ENCODE results near the gene DENR.
"Not testable (repeated sequence)": the region's sequence is repeated elsewhere in the genome, so short reads cannot be mapped to it uniquely, and the experiment has no call there.

The DENR gene

GRCh38 chr12:122740351-122740750 is 12.3 kb upstream of the DENR start:
- no peak for DNase-seq (ENCODE audit: low read depth)

GRCh38 chr12:122743895-122744525 is 8.6 kb upstream of the DENR start:
- DNase-seq (ENCODE audit: low read depth) = no peak

DNA sequence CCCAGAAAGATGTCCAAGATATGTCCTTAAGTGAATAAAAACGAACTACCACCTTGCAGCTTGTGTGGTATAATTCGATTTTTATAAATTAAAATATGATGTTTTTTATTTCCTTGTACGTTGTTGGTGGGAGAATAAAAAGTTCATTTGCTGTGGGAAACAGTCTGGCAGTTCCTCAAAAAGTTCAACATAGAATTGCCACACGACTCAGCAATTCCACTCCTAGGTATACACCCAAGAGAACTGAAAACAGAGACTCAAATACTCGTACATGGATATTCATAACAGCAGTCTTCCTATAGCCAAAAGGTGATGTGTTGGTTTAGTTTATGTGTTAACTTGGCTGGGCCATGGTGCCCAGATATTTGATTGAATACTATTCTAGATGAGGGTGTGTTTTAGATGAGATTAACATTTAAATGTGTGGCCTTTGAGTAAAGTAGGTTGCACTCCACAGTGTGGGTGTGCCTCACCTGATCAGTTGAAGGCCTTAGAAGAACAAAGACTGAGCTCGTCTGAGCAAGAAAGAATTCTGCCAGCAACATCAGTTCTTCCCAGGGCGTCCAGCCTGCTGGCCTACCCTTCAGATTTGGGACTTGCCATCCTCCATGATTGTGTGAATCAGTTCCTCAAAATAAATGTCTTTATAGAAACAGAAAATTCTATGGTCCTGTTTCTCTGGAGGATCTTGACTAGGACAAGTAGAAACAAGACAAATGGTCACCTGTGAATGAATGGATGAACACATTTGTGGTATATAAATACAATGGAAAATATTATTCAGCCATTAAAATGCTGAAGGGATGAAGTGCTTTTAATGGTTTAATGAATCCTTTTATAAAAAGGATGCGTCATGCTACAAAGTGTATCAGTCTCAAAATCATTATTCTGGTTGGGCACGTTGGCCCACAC is 5.1 kb upstream of the DENR start:
- no peak for DNase-seq (ENCODE audit: low read depth)

DNA sequence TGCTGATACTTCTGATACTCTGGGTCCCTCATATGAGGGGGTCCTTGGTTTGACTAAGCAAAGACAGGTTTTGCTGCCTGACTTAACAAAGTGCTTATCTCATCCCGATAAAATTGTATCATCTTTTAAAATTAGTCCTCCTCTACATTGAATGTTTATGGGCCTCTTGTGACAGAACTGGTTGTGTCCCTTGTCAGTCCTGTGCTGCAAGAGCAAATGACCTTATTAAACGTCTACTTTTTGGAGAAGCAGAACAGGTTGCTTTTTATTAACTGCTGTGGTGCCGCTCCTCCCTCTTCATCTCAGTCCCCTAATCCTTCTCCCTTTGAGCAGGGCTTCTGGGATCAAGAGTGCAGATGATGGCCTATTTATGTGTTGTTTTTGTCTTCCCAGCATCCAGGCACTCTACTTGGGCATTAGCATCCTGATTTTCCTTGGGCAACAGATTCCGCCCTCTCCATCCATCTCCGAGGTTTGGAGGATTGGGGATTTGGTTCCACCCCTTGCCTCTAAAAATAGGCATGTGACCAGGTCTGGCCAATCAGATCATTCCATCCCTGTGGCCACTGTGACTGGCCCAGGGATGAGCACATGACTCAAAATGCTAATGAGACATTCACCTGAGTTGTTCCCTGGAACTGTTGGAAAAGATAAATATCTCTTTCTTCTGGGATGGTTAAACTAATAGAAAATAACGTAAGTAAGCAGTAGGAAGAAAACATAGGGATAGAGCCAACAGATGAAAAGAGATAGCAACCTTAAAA is 2.9 kb upstream of the DENR start:
- DNase-seq (ENCODE audit: low read depth) = no peak

- DNase-seq (ENCODE audit: low read depth) = not testable (repeated sequence)
These were observed 1.7 kb upstream of the DENR start for GRCh38 chr12:122750781-122751515.

DNA sequence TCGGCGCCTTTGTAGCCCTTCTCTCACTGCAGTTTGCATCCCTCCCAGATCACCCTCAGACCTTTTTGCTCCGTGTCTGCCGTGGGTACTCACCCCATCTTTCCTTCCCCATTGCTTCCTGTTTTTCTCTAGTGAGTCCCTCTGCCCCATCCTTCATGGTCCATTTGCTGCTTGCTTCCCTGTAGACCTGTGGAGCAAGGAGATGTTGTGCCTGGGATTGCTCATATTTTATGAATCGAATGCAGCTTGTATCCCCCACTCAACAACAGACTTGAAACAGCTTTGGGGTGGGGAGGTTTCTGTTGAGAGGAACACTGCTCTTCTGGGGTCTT is 661 bp downstream of the DENR start:
- DNase-seq (ENCODE audit: low read depth) = no peak

DNA sequence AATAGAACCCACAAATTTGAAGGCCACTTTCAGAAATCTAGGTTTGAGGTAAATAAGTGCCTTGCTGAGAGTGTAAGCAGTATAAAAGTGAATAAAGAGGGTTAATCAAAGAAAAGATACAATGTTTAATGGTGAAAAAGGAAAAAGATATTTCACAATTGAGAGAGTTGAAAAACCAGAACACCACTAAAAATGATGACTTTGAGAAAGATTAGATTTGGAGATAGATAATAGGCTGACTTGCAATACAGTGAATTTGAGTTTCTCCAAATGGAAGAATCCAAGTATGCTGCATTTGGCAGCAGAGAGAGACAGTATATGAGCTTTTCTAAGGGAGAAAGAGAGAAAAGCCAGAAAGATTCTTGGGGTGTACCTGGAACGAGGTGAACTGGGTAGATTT is 2.2 kb downstream of the DENR start:
- no peak for DNase-seq (ENCODE audit: low read depth)

DNA sequence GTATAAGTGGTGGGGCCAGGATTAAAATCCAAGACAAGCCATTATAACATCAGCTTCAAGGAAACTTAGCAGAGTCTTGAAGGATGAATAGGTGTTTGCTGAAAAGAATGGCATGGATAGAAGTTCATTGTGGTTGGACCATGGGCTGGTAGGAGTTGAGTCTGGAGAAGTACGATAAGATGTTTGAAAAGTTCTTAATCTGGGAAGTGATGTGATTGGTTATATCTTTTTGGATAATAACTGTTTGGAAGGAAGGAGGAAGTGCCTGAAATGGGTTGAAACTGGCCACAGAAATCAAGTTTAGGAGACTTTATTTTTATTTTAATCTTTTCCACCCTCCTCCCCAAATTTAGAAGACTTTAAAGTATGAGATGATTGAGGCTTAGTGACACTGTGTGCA is 4.9 kb downstream of the DENR start:
- no peak for DNase-seq (ENCODE audit: low read depth)

- no peak for DNase-seq (ENCODE audit: low read depth)
These were observed 32.9 kb downstream of the DENR start for GRCh38 chr12:122785503-122785902.

- DNase-seq (ENCODE audit: low read depth) = no peak
These were observed 35.8 kb downstream of the DENR start for GRCh38 chr12:122788387-122788786.

GRCh38 chr12:122789637-122790036 is 37.0 kb downstream of the DENR start:
- DNase-seq (ENCODE audit: low read depth) = no peak

DNA sequence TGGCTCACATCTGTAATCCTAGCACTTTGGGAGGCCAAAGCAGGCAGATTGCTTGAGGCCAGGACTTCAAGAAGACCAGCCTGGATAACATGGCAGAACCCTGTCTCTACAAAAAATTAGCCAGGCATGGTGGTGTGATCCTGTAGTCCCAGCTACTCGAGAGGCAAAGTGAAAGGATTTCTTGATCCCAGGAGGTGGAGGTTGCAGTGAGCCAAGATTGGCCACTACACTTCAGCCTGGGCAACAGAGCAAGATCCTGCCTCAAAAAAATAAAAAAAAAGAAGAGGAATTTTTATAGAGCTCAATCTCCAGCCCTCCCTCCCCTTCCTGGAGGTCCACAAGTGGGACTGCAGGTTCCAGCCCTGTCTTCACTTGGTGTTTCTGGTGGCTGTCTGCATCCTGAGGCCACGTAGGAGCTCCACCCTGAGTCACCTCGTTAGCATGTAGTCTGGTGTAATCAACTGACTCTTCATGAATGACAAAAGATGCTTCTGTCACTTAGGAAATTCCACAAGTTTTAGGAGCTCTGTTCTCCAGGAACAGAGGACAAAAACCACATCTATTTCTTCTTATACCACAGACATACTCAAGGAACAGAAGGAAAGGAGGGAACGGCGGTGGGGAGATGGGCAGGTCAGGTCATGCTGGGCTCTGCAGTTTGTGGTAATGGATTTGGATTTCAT is 37.9 kb downstream of the DENR start:
- no peak for DNase-seq (ENCODE audit: low read depth)

- no peak for DNase-seq (ENCODE audit: low read depth)
These were observed 41.1 kb downstream of the DENR start for GRCh38 chr12:122793685-122794106.

- no peak for DNase-seq (ENCODE audit: low read depth)
These were observed 43.2 kb downstream of the DENR start for GRCh38 chr12:122795807-122796206.

DNA sequence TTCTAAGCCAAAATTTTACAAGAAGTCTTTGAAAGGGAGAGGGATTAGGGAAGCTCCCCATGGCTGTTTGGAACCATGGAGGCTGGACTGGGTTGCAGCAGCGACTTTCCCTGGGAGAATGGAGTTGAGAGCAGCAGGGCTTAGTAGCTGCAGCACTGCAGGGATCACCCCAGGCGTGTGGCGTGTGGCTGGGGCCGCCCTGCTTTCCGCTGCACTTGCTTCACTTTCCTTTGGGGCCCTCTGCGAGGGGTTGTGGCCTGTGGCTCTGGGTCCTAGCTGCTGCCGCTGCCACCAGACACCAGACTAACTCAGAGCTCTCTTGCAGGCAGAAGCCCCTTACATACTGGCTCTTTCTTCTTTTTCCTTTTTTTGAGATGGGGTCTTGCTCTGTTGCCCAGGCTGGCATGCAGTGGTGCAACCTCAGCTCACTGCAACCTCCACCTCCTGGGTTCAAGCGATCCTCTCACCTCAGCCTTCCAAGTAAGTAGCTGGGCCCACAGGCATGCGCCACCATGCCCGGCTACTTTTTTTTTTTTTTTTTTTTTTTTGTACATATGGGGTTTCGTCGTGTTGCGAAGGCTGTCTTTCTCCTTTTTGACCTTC is 47.1 kb downstream of the DENR start:
- DNase-seq (ENCODE audit: low read depth) = no peak

DNA sequence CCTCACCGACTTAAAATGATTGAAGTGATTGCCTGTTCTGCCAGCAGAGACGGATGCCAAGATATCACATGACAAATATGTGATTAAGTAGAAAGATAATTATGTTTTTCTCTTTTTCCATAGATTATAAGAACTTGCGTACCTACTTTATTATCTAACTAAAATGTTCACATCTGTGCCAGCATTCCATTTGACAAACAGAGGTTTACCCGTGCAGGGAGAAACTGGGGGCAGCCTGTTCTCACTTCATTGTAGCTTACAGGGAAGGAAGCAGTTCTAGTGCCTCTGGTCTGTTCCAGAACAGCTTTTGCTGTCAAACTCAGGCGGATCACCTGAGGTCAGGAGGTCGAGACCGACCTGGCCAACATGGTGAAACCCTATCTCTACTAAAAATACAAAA is 51.3 kb downstream of the DENR start:
- no peak for DNase-seq (ENCODE audit: low read depth)

GRCh38 chr12:122804957-122805356 is 52.3 kb downstream of the DENR start:
- not testable (repeated sequence) for DNase-seq (ENCODE audit: low read depth)

GRCh38 chr12:122807651-122808050 is 55.0 kb downstream of the DENR start:
- no peak for DNase-seq (ENCODE audit: low read depth)

DNA sequence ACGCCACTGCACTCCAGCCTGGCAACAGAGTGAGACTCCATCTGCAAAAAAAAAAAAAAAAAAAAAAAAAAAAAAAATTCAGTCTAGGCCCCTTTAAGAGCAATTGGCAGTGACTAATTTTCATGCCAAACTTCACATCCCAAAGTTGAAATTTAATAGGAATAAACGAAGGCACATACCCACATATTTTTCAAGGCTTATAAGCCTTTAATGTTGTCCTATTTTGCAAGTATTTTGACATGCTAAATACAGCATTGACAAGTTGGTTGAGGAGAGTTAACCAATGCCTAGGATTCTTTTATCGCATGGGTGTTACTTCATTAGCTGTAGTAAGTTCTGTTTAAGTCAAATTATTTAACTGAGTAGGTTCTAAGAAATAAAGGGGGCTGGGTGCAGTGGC is 59.2 kb downstream of the DENR start:
- no peak for DNase-seq (ENCODE audit: low read depth)

- DNase-seq (ENCODE audit: low read depth) = no peak
These were observed 60.7 kb downstream of the DENR start for GRCh38 chr12:122813310-122813713.

DNA sequence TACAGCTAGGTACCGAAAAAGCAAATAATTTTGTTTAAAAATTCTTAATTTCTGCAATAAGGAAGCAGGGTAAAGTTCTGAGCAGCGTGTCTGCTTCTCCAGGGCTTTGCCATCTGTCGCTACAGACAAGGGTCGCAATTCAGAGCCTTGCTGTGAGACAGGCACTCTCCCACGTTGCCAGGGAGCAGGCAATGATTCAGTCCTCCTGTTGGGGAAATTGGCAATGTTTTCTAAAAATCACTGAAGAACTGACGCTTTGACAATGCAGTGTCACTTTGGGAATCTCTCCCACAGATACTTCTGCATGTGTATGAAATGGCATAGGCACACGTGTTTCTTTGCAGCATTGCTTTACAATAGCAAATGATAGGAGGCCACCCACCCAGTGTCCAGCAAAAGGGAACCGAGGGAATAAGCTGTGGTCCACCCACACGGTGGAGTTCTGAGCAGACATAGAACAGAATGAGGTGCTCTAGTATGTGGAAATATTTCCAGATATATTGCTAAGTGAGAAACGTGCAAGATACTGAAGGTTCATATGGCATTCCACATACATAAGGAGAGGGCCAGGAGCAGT is 66.7 kb downstream of the DENR start:
- no peak for DNase-seq (ENCODE audit: low read depth)
